Left forelimb (tissue), 1 donor: ENCODE measurements around the gene ZNF385D.
"Not testable (repeated sequence)": the region's sequence is repeated elsewhere in the genome, so short reads cannot be mapped to it uniquely, and the experiment has no call there.

ENCODE experiments used
- DNase-seq: peaks from one replicate; pipeline ENCODE4 v3.0.0-alpha.2; 2018; ENCODE audit warnings: low spot score

Gene ZNF385D

DNA sequence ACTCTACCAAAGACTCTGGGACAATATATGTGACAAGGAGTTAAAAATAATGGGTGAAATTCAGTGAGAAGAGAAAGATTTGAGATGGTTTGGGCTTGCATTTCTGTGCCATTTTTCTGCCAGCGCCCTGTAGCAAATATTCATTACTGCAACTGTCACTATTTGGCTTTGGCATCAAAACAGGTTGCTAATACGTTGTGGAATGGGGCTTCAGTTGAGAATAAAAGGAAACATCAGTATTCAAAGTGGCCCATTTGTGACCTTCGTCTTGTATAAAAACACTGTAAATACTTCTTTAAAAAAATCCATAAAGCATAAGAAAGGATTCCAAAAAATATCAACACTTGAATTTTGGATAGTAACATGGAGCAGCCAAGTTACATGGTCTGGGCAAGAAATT lies 309.2 kb downstream of the ZNF385D start:
- DNase-seq: no peak

DNA sequence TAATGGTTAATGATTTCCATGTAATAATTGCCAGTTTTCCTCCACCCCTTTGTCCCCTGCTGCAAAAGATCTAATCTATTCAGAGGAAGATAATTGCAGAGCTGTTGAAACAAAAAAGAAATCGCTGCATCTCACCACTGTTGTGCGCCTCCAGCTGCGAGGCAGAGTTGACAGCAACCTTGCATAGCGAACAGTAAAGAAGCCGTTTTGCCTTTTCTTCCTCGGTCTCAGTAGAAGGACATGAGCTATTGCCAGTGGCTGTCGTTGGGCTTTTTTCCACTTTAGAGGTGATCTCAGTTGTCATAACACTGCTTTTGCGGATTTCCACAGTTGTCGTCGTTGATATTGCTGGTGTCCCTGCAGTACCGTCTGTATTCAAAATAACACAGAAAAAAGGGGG lies 314.2 kb downstream of the ZNF385D start:
- no peak for DNase-seq

DNA sequence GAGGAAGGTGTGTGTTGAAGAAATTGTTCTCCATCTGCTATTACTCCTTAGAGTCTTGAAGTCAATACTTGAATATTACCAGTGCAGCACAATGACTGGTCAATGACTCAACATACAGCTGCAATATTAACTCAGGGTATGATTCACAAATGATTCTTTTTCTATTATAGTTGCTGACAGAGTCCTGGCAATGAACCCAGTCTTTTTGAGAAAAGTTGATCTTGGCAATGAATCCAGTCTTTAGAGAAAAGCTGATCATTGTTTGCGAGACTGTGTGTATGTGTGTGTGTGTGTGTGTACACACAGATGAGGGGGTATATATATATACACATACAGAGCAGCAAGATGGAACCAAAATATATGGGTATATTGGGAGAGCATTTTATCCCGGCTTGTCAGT lies 315.1 kb downstream of the ZNF385D start:
- no peak for DNase-seq

GRCh38 chr3:21434310-21434709 lies 316.7 kb downstream of the ZNF385D start:
- DNase-seq: no peak

GRCh38 chr3:21433751-21434150 lies 317.3 kb downstream of the ZNF385D start:
- no peak for DNase-seq

GRCh38 chr3:21426920-21427319 lies 324.1 kb downstream of the ZNF385D start:
- DNase-seq: no peak

GRCh38 chr3:21425715-21426114 lies 325.3 kb downstream of the ZNF385D start:
- DNase-seq: no peak

- DNase-seq: no peak
Measured at GRCh38 chr3:21421096-21421495, 329.9 kb downstream of the ZNF385D start.

DNA sequence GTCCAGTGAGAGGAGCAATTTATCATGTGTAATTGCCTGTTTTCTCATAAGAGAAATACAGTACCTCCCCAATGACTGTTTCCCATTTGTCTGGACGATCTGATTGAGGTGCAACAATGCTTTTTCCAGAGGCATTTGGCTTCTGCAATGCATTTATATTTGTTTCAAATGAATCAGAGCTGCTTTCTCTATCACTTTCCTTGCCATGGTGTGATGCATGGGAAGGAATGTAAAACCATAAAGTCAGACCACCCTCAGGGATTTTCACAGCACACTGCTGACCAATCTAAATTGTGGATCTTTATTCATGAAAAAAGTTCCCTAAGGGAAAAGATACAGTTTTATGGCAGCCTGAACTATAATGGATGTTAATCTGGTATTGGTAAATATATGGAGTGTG lies 333.0 kb downstream of the ZNF385D start:
- DNase-seq: no peak

GRCh38 chr3:21414506-21414905 lies 336.5 kb downstream of the ZNF385D start:
- DNase-seq: no peak

DNA sequence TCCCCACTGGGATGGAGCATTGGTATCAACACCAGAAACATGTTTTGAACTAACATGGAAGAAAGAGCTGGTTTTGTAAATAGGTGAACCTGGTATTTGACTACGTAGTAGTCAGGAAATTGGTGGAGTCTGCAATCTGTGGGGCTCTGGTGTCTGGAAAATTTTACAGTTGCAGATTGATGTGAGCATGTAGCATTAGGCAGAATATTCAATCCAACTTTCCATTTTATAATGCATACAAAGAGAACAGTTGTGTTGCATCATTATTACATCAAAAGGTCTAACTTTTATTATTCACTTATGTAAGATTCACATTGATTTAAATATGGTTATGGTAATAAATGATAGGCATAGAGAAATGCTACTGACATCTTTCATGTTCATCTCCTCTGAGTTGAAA lies 340.0 kb downstream of the ZNF385D start:
- no peak for DNase-seq

GRCh38 chr3:21409401-21409800 lies 341.6 kb downstream of the ZNF385D start:
- DNase-seq: no peak

DNA sequence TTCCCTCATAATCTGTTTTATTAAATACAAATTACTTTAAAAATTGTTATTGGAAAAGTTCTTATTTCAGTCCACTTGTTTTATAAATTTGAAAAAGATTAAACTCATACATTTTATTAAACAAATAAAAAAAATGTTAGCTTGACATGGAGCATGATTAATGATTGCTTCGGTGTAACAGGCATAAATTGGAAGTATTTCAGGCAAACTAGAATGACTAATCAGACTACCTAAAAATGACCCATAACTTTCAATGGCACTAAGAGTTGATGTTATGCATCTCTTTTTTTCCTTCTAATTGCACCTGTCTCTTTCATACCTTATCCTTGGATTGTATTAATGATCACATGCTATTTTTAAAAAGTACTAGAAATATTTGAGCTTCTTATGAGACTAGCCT lies 343.3 kb downstream of the ZNF385D start:
- DNase-seq: no peak

GRCh38 chr3:21405671-21406667 lies 345.0 kb downstream of the ZNF385D start:
- DNase-seq: no peak

DNA sequence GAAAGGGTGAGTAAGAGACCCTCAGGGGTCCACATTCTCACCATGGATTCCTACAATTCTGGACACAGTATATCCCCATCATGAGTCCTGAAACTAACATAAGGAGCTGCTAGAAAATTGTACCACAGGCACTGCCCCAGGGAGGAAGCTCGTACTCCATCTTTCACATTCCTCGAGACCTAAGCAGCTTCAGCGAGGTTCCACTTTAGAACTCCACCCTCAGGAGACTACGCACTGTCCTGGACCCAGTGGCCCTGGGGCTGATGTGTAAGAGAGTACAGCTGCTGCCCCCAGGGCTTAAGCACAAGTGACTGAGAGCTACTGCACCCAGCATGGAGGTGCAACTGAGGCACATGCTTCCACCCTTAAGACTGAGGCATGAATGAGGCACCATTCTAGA lies 352.5 kb downstream of the ZNF385D start:
- no peak for DNase-seq

DNA sequence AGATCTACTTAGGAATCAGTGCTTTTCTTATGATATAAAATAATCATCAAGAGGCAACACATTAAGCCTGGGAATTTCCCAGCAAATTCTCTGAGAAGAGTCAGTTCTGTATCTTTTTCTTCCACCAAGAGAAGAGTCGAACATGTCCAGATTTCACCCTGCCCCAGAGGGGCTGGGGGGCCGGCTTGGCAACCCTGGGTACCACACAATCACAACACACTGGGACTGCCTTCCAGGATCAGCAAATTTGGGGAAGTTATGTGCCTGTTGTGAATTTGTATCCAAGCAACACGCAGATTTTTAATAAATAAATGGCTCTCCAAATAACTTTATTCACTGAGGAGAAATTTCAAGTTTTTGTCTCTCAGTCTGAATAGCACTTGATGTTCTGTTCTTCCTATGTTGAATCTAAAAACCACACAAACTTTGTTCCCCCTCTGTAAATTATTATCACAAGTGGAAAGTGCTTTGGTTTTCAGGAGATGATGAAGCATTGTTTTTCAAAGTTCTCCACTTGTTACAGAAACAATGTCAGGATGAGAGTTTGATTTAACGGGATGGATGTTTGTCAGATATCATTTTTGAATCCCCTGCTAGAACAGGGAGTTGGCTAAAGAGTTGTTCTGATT lies 357.2 kb downstream of the ZNF385D start:
- DNase-seq: no peak

DNA sequence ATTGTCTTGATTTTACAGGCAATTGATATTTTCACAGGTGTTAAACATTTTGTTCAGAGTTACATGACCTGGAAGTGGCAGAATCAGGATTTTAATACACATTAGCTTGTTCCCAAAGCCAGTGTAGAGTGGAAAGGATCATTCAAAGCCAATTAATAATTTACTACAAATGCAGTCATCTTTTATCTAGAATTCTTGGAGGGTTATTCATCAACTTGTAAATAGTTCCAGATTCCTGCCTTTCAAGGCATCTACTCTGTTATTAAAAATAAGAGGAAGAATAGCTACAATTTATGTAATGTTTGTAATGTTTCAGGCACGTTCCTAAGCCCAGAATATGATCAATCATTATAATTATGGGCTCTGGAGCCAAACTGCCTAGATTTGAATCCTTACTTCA lies 358.5 kb downstream of the ZNF385D start:
- no peak for DNase-seq

DNA sequence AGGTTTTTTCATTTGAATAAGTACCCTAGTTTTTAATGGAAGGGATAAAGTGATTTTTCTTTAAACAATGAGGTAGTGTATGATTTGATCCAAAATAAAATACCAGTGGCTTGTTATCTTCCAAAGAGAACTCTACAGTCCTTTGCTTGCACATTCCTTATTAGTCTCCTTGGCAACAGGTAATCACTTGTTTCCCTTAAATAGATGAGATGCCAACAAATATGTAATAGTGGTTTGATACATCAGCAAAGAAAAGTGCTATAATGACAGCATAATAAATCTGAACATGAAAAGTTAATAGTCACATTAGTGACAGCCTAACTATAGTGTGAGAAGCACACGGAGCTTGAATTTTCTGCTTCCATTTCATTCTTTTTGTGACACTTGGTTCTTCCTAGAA lies 360.2 kb downstream of the ZNF385D start:
- DNase-seq: no peak

GRCh38 chr3:21390136-21390535 lies 360.9 kb downstream of the ZNF385D start:
- DNase-seq: no peak

DNA sequence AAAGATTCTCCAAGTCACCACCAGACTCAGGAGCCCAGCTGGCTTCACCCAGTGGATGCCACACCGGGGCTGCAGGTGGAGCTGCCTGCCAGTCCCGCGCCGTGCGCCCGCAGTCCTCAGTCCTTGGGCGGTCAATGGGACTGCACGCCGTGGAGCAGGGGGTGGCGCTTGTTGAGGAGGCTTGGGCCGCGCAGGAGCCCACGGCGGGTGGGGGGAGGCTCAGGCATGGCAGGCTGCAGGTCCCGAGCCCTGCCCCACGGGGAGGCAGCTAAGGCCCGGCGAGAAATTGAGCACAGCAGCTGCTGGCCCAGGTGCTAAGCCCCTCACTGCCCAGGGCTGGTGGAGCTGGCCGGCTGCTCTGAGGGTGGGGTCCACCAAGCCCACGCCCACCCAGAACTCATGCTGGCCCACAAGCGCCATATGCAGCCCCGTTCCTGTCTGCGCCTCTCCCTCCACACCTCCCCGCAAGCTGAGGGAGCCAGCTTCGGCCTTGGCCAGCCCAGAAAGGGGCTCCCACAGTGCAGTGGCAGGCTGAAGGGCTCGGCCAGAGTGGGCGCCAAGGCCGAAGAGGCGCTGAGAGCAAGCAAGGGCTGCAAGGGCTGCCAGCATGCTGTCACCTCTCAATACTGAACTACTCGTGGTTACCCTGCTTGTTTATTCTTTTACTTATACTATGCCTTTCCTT lies 363.7 kb downstream of the ZNF385D start:
- not testable (repeated sequence) for DNase-seq

DNA sequence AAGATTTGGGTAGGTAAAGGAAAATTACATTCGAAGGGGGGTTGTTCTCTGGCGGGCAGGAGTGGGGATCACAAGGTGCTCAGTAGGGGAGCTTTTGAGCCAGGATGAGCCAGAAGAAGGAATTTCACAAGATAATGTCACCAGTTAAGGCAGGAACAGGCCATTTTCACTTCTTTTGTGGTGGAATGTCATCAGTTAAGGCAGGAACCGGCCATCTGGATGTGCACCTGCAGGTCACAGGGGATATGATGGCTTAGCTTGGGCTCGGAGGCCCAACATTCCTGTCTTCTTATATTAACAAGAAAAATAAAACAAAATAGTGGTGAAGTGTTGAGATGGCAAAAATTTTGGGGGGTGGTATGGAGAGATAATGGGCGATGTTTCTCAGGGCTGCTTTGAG lies 373.0 kb downstream of the ZNF385D start:
- not testable (repeated sequence) for DNase-seq

- DNase-seq: no peak
Measured at GRCh38 chr3:21377071-21377769, 373.8 kb downstream of the ZNF385D start.
